ENCODE results near the gene ADSS1. TPM values are rescaled to one million over a fixed set of nuclear protein-coding genes. Genes with fewer than 3 reads are reported as not detected.

Gene ADSS1
- total RNA-seq, 5 donors from 2014 or later (not counting 1 experiment from before 2014, with no cell fraction given), result 2.4 to 5.7 (median 3.5) TPM

- ChIA-PET POLR2A (no interaction called here), CTCF (no interaction called here)
- 82% methylated on average over 26 of the region's 32 CpGs for WGBS (ENCODE audit: insufficient coverage)
- Histone ChIP-seq H3K27ac (ENCODE audit: low read length) (no peak overlapping the region), H3K36me3 (ENCODE audit: control insufficient read depth in 2 of 2, extremely low read depth in 1 of 2, insufficient read depth in 1 of 2, low read length in 1 of 2) (no peaks in the 10 kb centered on the region), H3K4me3 (ENCODE audit: control insufficient read depth in 1 of 2, extremely low read depth in 1 of 2, low read length in 1 of 2) (no peak overlapping the region), H3K4me1 (ENCODE audit: control insufficient read depth in 1 of 2, extremely low read depth in 1 of 2, insufficient read depth in 2 of 2, low read length in 2 of 2) (peaks cover 0 to 7% of the 10 kb centered on the region in 2 experiments), H3K9me3 (no peaks in the 10 kb centered on the region), H3K27me3 (replicated peaks in 1 of 2; ENCODE audit: control insufficient read depth in 2 of 2, extremely low read depth in 1 of 2, insufficient read depth in 2 of 2, low read length in 1 of 2) (peaks cover 0 to 22% of the 10 kb centered on the region in 2 experiments)
- H3K9me3 Mint-ChIP-seq, result no peaks in the 10 kb centered on the region
- ATAC-seq (replicated peaks in 1 of 4) (no peak), DNase-seq (no peak)
- no peaks in the 10 kb centered on the region for H3K27me3 Mint-ChIP-seq
- no peak overlapping the region for H3K4me3 Mint-ChIP-seq
- no peaks in the 10 kb centered on the region for H3K36me3 Mint-ChIP-seq
- peaks cover 0 to 6% (median 0%) of the 10 kb centered on the region in 3 donors for H3K4me1 Mint-ChIP-seq
- no peak overlapping the region for H3K27ac Mint-ChIP-seq
These were observed 18.8 kb downstream of the ADSS1 start for GRCh38 chr14:104742586-104743455.

DNA sequence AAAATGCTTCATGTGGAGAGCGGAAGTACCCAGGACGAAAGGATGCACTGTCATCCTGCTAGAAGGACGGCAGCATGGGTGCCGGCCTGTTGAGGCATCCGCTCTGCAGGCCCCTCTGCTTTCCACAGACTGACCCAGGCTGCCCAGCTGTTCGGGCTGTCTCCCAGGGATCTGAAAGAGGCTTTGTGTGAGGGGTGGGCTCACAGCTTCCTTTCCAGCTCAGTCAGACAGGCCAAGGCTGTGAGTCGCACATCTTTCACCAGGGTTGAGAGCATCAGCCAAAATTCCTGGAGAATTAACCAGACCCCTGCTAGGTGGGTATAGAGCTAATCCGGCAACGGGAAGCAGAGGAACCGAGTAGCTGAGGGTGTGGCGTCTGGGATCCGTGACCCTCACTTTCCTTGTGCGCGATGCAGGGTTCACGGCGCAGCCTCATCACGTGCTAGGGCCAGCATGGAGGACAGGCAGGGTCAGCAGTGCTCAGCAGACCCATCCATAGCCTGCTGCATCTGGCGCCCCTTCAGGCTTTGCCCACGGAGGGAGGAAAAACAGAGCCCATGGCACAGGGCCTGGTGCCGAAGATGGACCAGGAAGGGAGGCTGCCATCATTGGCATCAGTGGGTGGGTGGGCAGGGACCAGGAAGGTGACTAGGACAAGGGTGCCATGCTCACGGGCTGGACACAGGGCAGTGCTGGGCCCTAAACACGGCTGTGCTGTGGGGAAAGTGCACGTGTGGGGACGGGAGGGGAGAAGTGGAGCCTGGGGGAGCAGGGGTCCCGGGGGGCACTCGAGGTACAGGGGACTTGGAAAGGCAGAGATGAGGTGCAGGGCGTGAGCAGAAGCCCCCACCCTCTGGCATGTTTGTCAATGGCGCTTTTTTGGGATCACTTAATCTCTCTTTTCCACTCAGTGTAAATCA lies 19.7 kb downstream of the ADSS1 start:
- no peak overlapping the region for H3K4me3 ChIP-seq (ENCODE audit: control insufficient read depth in 1 of 2, extremely low read depth in 1 of 2, low read length in 1 of 2)
- H3K36me3 ChIP-seq (ENCODE audit: control insufficient read depth in 2 of 2, extremely low read depth in 1 of 2, insufficient read depth in 1 of 2, low read length in 1 of 2), result no peaks in the 10 kb centered on the region
- H3K9me3 Mint-ChIP-seq, result no peaks in the 10 kb centered on the region
- H3K9me3 ChIP-seq, result no peaks in the 10 kb centered on the region
- H3K4me1 ChIP-seq (ENCODE audit: control insufficient read depth in 1 of 2, extremely low read depth in 1 of 2, insufficient read depth in 2 of 2, low read length in 2 of 2), result peaks cover 0 to 7% of the 10 kb centered on the region in 2 experiments
- no peak overlapping the region for H3K27ac ChIP-seq (ENCODE audit: low read length)
- H3K27me3 ChIP-seq (replicated peaks in 1 of 2; ENCODE audit: control insufficient read depth in 2 of 2, extremely low read depth in 1 of 2, insufficient read depth in 2 of 2, low read length in 1 of 2), result peaks cover 0 to 19% of the 10 kb centered on the region in 2 experiments
- H3K36me3 Mint-ChIP-seq, result no peaks in the 10 kb centered on the region
- ChIA-PET CTCF (interaction anchor here in 1 of 2 donors (0.5 kb wide), 1 partner anchor 133 kb away, joined by 5 read pairs; no protein-coding TSS in a partner anchor), POLR2A (no interaction called here)
- H3K27me3 Mint-ChIP-seq, result no peaks in the 10 kb centered on the region
- H3K4me3 Mint-ChIP-seq, result no peak overlapping the region
- DNase-seq, result no peak
- ATAC-seq (replicated peaks in 1 of 4), result no peak
- H3K4me1 Mint-ChIP-seq, result peaks cover 0 to 6% (median 0%) of the 10 kb centered on the region in 3 donors
- WGBS (ENCODE audit: insufficient coverage), result 86% methylated on average over 22 of the region's 28 CpGs
- no peak overlapping the region for H3K27ac Mint-ChIP-seq

- H3K27ac ChIP-seq (ENCODE audit: low read length), result no peak overlapping the region
- POLR2A ChIA-PET, result no interaction called here
- no peaks in the 10 kb centered on the region for H3K9me3 ChIP-seq
- ATAC-seq (replicated peaks in 1 of 4) (no peak), DNase-seq (no peak)
- no peaks in the 10 kb centered on the region for H3K36me3 Mint-ChIP-seq
- H3K36me3 ChIP-seq (ENCODE audit: control insufficient read depth in 2 of 2, extremely low read depth in 1 of 2, insufficient read depth in 1 of 2, low read length in 1 of 2), result no peaks in the 10 kb centered on the region
- no peak overlapping the region for H3K4me3 ChIP-seq (ENCODE audit: control insufficient read depth in 1 of 2, extremely low read depth in 1 of 2, low read length in 1 of 2)
- H3K9me3 Mint-ChIP-seq, result no peaks in the 10 kb centered on the region
- no peak overlapping the region for H3K27ac Mint-ChIP-seq
- peaks cover 0 to 7% of the 10 kb centered on the region in 2 experiments for H3K4me1 ChIP-seq (ENCODE audit: control insufficient read depth in 1 of 2, extremely low read depth in 1 of 2, insufficient read depth in 2 of 2, low read length in 2 of 2)
- no peak overlapping the region for H3K4me3 Mint-ChIP-seq
- H3K27me3 Mint-ChIP-seq, result no peaks in the 10 kb centered on the region
- CTCF ChIA-PET, result interaction anchor here in 1 of 2 donors (0.5 kb wide), 1 partner anchor 132 kb away, joined by 5 read pairs; no protein-coding TSS in a partner anchor
- H3K27me3 ChIP-seq (replicated peaks in 1 of 2; ENCODE audit: control insufficient read depth in 2 of 2, extremely low read depth in 1 of 2, insufficient read depth in 2 of 2, low read length in 1 of 2), result peaks cover 0 to 20% of the 10 kb centered on the region in 2 experiments
- WGBS (ENCODE audit: insufficient coverage), result 86% methylated on average over 5 of the region's 10 CpGs
- H3K4me1 Mint-ChIP-seq, result peaks cover 0 to 6% (median 0%) of the 10 kb centered on the region in 3 donors
These were observed 20.5 kb downstream of the ADSS1 start for GRCh38 chr14:104744484-104744883.

DNA sequence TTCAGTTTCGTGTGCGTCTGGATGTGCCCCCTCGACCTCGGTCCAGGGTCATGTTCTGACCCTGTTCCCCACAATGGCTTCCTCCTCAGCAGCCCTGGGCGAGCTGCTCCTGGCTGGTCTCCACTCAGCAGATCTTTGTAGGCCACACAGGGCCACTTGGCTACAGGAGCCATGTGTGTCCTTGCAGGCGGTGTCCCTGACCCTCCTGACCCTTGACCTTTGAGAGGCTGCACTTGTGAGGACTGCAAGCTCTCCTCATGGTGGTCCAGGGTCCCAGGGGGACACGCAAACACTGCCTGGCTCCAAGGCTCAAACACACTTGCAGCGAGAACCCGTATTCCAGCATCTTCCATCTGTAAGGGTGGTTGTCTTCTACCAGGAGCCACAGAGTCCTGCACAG lies 21.4 kb downstream of the ADSS1 start:
- H3K4me1 Mint-ChIP-seq, result peaks cover 0 to 6% (median 0%) of the 10 kb centered on the region in 3 donors
- peaks cover 0 to 18% of the 10 kb centered on the region in 2 experiments for H3K27me3 ChIP-seq (replicated peaks in 1 of 2; ENCODE audit: control insufficient read depth in 2 of 2, extremely low read depth in 1 of 2, insufficient read depth in 2 of 2, low read length in 1 of 2)
- H3K36me3 ChIP-seq (ENCODE audit: control insufficient read depth in 2 of 2, extremely low read depth in 1 of 2, insufficient read depth in 1 of 2, low read length in 1 of 2), result no peaks in the 10 kb centered on the region
- no peak overlapping the region for H3K4me3 Mint-ChIP-seq
- no peak overlapping the region for H3K27ac ChIP-seq (ENCODE audit: low read length)
- no peak overlapping the region for H3K4me3 ChIP-seq (ENCODE audit: control insufficient read depth in 1 of 2, extremely low read depth in 1 of 2, low read length in 1 of 2)
- H3K9me3 ChIP-seq, result no peaks in the 10 kb centered on the region
- ChIA-PET CTCF (no interaction called here), POLR2A (no interaction called here)
- ATAC-seq (replicated peaks in 1 of 4) (no peak), DNase-seq (no peak)
- WGBS (ENCODE audit: insufficient coverage), result 94% methylated on average over 5 of the region's 9 CpGs
- H3K27ac Mint-ChIP-seq, result no peak overlapping the region
- no peaks in the 10 kb centered on the region for H3K27me3 Mint-ChIP-seq
- H3K9me3 Mint-ChIP-seq, result no peaks in the 10 kb centered on the region
- peaks cover 0 to 7% of the 10 kb centered on the region in 2 experiments for H3K4me1 ChIP-seq (ENCODE audit: control insufficient read depth in 1 of 2, extremely low read depth in 1 of 2, insufficient read depth in 2 of 2, low read length in 2 of 2)
- H3K36me3 Mint-ChIP-seq, result no peaks in the 10 kb centered on the region

GRCh38 chr14:104746071-104746545 lies 22.1 kb downstream of the ADSS1 start:
- no peaks in the 10 kb centered on the region for H3K36me3 Mint-ChIP-seq
- no peaks in the 10 kb centered on the region for H3K9me3 Mint-ChIP-seq
- DNase-seq, result no peak
- H3K27ac Mint-ChIP-seq, result no peak overlapping the region
- Histone ChIP-seq H3K36me3 (ENCODE audit: control insufficient read depth in 2 of 2, extremely low read depth in 1 of 2, insufficient read depth in 1 of 2, low read length in 1 of 2) (no peaks in the 10 kb centered on the region), H3K27me3 (replicated peaks in 1 of 2; ENCODE audit: control insufficient read depth in 2 of 2, extremely low read depth in 1 of 2, insufficient read depth in 2 of 2, low read length in 1 of 2) (peaks cover 0 to 18% of the 10 kb centered on the region in 2 experiments), H3K4me3 (ENCODE audit: control insufficient read depth in 1 of 2, extremely low read depth in 1 of 2, low read length in 1 of 2) (no peak overlapping the region), H3K4me1 (ENCODE audit: control insufficient read depth in 1 of 2, extremely low read depth in 1 of 2, insufficient read depth in 2 of 2, low read length in 2 of 2) (peaks cover 0 to 7% of the 10 kb centered on the region in 2 experiments), H3K9me3 (no peaks in the 10 kb centered on the region), H3K27ac (ENCODE audit: low read length) (no peak overlapping the region)
- H3K27me3 Mint-ChIP-seq, result no peaks in the 10 kb centered on the region
- peaks cover 0 to 9% (median 3%) of the 10 kb centered on the region in 3 donors for H3K4me1 Mint-ChIP-seq
- no peak overlapping the region for H3K4me3 Mint-ChIP-seq
- WGBS (ENCODE audit: insufficient coverage), result 47% methylated on average over 3 of the region's 13 CpGs
- peak in 1 of 4 experiments; percentile 40 for ATAC-seq (replicated peaks in 1 of 4)
- ChIA-PET CTCF (no interaction called here), POLR2A (no interaction called here)

GRCh38 chr14:104746934-104747481 lies 23.0 kb downstream of the ADSS1 start:
- H3K9me3 ChIP-seq, result no peaks in the 10 kb centered on the region
- H3K27ac ChIP-seq (ENCODE audit: low read length), result no peak overlapping the region
- Mint-ChIP-seq H3K4me1 (peaks cover 0 to 10% (median 3%) of the 10 kb centered on the region in 3 donors), H3K36me3 (no peaks in the 10 kb centered on the region), H3K9me3 (no peaks in the 10 kb centered on the region), H3K27me3 (no peaks in the 10 kb centered on the region), H3K4me3 (no peak overlapping the region), H3K27ac (no peak overlapping the region)
- H3K36me3 ChIP-seq (ENCODE audit: control insufficient read depth in 2 of 2, extremely low read depth in 1 of 2, insufficient read depth in 1 of 2, low read length in 1 of 2), result no peaks in the 10 kb centered on the region
- no peak overlapping the region for H3K4me3 ChIP-seq (ENCODE audit: control insufficient read depth in 1 of 2, extremely low read depth in 1 of 2, low read length in 1 of 2)
- H3K27me3 ChIP-seq (replicated peaks in 1 of 2; ENCODE audit: control insufficient read depth in 2 of 2, extremely low read depth in 1 of 2, insufficient read depth in 2 of 2, low read length in 1 of 2), result peaks cover 0 to 18% of the 10 kb centered on the region in 2 experiments
- no CpG with 5 or more reads among the region's 7 CpGs for WGBS (ENCODE audit: insufficient coverage)
- peaks cover 0 to 11% of the 10 kb centered on the region in 2 experiments for H3K4me1 ChIP-seq (ENCODE audit: control insufficient read depth in 1 of 2, extremely low read depth in 1 of 2, insufficient read depth in 2 of 2, low read length in 2 of 2)
- ChIA-PET POLR2A (no interaction called here), CTCF (no interaction called here)
- DNase-seq (no peak), ATAC-seq (replicated peaks in 1 of 4) (no peak)

Data from T-cell (primary cell).